ENCODE results near the gene LCA5L.

The LCA5L gene

DNA sequence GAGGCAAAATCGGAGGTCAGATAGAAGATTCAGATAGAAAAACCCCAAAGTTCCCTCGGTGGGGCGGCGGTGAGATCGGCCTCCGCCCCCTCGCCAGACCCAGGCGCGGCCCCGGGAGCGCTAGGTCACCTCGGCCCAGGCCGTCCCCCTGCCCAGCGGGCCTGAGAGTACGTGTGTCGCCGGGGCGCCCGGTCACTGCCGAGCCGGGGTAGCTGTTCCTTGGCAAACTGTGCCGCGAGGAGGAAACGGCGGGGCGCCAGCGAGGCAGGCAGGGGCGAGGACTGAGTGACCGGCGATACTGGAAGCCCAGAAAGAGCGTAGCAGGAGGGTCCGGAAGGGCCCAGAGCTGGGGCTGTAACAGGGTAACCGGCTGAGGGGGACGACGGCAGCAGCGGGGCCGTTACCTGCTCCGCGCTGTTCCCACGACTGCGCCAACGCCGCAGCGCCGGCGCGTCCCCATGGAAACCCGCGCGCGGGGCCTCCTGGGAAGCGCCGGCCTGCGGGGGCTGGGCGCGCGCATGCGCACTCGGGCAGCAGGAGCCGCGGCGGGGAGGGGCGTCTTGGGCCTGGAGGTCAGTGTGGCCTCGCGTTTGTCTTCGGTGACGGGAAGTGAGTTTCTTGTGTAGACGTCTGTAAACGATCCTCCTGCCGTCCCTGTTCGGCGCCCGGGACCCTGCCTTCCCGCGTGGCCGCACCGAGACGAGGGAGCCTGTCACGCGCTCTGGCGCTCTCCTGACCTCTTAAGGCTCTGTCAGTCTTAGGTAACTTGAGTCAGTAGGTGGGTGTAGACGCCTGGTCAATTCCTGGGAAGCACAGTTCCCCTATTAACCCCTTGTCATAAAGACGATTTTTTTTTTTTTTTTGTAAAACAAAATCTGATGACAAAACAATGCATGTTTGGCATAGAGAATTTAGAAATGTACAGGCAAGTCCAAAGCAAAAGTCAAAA is at the start of gene LCA5L:
LCA5L (minus strand) TSS at position 458 of the 949 bp plus-strand sequence. CDS start 17,285 bp downstream, outside the sequence.
- DNase-seq = peak; percentile 80

DNA sequence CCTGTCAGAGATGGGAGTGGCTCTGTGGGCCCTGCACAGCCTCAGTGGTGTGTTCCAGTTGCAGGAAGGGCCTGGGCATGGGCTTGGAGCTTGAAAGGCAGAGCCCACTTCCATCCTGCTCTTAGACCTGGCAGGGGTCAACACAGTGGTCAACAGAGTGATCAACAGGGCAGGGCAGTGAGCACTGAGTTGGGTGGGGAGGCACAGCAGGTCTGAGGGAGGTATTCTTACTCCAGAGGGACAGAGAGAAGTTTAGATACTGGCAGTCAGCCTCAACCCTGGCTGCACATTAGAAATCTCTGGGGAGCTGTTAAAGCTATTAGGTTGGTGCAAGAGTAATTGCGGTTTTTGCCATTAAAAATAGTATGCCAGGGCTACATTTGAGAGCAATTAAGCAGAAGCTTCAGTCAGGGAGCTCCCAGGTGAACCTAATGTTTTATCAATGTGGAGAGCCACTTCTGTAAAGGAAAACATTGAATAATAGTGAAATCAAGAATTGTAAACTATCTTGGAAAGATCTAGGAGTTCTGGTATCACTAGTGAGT is 43.9 kb upstream of the LCA5L start:
- DNase-seq = no peak

DNA sequence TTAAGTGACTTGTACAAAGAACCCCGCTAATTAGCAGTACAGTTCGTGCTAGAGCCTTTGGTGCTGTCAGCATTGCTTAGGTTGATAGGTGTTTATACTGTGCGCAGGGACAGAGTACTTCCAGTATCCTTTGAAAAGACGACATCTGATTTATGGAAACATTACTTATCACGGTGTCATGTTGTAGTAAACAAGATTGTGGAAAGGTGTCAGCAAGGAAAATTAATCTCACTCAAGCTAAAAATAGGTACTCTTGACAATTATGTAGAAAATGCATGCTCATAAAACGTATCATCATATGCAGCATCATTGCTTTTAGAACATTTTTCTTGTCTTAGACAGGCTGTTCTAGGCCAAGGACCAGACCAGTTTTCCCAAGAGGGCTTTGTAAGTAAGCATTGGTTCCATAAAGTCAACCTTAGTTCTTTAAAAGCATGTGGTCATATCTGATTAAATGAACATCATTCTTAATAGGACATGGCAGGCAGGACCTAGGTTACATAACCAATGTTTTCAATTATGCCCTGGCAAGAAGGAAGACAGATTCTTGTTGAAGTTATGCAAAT is 39.2 kb upstream of the LCA5L start:
- DNase-seq = no peak

DNA sequence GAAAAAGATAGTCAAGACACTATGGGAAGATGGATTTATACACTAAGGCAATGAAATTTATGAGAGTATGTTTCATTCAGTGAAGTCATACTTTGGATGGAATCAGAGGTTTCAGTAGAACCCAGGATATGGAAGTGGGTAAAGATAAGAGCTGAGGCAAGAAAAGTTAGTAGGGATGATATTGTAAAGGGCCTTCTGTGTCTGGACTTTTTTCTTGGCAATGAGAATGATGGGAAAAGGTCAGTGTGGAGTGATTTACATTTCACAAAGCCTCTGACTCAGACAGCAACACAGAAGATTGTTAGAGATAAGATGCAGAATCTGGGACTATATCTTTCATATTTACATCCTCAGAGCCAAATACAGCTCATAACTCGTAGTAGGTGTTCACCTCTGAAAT is 38.3 kb upstream of the LCA5L start:
- no peak for DNase-seq

GRCh38 chr21:39481886-39482285 is 36.3 kb upstream of the LCA5L start:
- no peak for DNase-seq

DNA sequence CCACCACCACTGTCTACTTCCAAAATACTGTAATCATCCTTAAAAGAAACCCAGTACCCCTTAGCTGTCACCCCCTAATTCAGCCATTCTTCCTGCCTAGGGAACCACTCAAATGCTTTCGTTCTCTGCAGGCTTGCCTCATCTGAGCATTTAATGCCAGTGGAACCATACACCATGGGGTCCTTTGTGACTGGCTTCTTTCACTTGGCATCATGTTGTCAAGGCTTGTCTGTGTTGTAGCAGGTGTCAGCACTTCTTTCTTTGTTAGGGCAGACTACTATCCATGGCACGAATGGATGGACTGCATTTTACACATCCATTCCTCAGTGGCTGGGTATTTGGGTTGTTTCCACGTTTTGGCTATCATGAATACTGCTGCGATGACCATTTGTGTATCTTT is 34.7 kb upstream of the LCA5L start:
- no peak for DNase-seq

GRCh38 chr21:39479814-39480182 is 34.2 kb upstream of the LCA5L start:
- DNase-seq = no peak

DNA sequence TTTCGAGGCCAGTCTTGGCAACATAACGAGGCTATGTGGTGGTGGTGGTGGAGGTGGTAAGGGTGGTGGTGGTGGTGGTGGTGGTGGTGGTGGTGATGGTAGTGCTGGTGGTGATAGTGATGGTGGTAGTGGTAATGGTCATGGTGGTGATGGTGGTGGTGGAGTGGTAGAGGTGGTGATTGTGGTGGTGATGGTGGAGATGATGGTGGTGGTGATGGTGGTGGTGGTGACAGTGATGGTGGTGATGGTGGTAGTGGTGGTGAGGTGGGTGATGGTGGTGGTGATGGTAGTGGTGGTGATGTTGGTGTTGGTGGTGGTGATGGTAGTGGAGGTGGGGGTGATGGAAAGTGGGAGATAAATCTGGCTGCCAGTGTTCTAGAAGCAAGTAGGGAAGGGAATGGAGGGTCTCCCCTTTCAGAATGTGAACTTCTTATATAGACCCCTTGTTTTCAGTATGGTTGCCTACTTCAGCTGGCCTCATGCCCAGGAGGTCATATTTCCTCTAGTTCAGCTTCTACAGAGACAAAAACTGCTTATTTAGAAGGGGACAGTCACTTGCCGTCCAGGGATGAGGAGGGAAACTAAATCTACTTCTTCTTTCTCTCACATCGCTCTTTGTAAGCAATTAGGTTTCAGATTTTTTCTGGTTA is 33.7 kb upstream of the LCA5L start:
- no peak for DNase-seq

DNA sequence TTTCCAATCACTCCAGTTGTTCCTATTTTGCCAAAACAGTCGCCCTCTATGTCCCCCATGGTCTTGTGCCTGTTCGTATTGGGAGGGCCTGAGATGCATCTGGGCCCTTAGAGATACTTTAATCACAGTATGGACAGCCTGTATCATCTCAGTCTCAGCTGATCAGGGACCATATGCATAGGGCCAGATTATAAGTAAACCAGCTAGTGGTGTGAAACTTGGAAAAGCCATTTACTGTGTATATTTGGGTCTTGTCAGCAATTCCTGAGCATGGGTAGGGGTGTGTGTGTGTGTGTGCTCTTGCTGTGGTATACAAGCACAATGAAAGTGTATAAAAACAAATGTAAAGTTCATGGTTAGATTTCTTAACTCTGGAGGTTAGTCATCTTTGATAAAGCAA is 29.0 kb upstream of the LCA5L start:
- DNase-seq = no peak

DNA sequence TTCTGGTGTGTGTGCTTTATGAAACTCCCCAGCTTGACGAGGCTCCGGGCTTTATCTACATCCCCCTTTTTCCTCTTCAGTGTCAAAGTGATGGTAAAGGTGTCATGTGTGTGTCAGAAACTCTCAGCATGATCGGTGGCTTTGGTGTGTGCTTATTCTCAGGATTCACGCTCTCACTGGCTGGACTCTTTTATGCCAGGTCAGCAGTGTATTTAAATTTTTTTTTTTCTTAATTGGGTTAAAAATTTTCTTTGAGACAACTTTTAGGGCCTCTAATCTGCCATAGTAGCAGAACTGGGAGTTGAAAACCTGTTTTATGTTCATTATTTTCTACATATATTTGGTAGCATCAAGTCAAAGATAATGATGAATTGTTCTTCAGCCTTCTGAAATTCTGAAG is 27.2 kb upstream of the LCA5L start:
- DNase-seq = no peak

DNA sequence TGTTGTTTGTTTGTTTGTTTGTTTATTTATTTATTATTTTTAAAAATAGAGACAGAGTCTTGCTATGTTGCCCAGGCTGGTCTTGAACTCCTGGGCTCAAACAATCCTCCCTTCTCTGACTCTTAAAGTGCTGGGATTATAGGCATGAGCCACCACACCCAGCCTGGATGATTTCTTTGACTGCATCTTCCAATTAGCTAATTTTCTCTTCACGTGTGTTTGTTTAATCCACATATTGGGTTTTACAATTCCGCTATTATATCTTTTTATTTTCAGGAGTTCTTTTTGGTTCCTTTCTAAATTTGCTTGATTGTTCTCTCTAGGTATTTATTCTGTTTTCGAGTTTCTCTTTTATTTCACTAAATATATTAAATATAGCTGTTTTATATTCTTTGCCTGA is 26.0 kb upstream of the LCA5L start:
- no peak for DNase-seq

DNA sequence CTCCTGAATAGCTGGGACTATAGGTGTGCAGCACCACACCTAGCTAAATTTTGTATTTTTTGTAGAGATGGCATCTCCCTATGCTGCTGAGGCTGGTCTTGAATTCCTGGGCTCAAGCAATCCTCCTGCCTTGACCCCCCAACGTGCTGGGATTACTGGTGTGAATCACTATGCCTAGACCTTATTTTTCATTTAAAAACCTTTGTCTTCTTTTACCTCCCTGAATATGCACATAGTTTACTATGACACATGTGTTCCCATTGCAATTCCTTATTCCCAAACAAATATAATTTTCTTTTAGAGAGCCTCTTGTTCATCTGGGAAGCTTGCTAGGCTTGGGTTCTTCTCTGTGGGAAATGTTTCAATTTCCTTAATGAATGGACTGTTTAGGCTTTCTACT is 23.0 kb upstream of the LCA5L start:
- DNase-seq = no peak

- DNase-seq = no peak
These were observed 22.2 kb upstream of the LCA5L start for GRCh38 chr21:39467746-39468145.

GRCh38 chr21:39466584-39466983 is 21.0 kb upstream of the LCA5L start:
- no peak for DNase-seq

GRCh38 chr21:39463308-39463707 is 17.7 kb upstream of the LCA5L start:
- no peak for DNase-seq

DNA sequence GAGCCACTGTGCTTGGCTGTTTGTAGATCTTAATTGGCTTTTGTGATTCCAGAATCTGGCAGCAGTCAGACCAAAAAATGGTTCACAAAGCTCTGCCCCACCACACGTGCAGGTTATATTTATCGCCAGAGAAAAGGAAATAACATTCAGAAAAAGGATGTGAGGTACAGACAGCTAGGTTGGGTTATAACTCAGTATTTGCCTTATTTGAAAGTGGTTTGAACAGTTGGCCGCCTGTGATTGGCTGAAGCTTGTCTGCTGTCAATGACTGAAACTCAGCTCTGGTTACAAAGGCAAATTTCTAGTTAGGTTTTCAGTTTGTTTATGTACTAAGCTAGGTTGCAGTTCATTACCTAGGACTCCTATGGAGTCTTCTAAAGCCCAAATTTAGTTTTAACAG is 15.8 kb upstream of the LCA5L start:
- DNase-seq = no peak

DNA sequence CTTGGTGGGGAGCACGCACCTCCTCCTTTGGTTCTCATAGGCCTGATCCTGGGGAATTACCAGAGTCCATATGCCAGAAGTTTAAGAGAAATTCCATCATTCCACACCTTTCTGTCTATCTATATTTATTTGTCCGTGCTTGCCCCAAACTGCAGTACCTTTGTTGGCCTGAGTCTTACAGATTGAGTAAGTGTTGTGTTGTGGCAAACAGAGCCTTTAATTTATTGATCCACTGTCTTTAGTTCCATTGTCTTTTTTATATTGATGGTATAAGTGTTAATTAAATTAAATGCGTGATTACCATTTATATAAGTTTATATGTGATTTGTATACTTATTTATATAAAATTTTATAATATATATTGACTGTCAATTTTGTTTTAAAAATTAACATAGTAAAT is 11.1 kb upstream of the LCA5L start:
- DNase-seq = no peak

DNA sequence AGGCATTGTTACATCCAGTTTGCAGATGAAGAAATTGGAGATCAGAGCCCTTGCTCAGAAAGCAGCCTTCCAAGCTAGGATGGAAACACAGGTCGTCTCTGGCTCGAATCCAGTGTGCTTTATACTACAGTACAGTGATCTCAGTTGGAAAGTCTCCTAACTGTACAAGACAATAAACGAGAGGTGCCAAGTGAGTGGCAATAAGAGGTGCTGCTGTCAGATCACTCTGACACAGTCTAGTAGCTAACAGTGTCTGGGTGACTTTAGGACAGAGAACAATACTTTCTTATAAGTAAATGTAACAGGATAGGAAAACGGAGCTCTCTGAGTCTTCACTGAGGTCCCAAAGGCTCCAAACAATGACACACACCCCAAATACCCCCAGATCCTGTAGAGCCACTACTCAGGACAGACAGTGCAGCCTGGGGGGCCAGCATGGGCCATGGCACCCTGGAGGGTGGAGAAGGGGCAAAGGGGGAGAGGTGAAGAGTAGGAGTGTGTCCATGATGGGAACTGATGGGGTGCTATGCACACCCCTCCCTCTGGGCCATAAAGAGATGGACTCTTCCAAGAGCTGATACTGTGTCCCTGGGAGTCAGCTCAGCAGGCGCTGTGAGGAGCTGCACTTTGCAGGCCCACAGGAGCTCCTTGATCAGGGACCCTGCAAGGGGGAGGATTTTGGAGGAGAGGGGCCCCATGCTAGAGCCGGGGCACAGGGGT is 9.5 kb upstream of the LCA5L start:
- no peak for DNase-seq

DNA sequence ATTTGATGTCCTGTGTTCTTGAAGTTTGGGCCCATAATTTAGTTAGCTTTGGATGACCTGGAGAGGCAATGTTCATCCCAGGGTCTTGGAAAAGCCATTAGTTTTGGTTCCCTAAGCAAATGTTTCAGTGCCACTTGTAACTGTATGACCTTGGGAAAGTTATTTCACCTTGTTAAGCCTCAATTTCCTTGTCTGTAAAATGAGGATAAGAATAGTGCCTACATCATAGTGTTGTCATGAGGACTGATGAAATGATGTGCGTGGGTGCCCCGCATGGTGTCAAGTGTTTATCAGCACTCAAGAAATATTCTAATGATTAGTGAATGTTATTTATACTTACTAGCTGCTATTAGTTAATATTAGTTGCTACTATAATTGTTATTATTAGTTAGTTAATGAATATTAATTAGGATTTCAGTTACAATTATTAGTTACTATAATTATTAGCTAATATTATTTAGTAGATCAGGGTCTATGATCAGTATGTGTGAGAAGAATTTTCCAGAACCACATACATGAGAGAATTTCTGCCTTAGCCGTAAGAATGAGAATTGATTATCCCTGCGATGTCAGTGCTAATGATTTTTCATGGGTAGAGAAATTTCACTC is 8.1 kb upstream of the LCA5L start:
- DNase-seq = no peak

- no peak for DNase-seq
These were observed 7.4 kb upstream of the LCA5L start for GRCh38 chr21:39452970-39453342.

DNA sequence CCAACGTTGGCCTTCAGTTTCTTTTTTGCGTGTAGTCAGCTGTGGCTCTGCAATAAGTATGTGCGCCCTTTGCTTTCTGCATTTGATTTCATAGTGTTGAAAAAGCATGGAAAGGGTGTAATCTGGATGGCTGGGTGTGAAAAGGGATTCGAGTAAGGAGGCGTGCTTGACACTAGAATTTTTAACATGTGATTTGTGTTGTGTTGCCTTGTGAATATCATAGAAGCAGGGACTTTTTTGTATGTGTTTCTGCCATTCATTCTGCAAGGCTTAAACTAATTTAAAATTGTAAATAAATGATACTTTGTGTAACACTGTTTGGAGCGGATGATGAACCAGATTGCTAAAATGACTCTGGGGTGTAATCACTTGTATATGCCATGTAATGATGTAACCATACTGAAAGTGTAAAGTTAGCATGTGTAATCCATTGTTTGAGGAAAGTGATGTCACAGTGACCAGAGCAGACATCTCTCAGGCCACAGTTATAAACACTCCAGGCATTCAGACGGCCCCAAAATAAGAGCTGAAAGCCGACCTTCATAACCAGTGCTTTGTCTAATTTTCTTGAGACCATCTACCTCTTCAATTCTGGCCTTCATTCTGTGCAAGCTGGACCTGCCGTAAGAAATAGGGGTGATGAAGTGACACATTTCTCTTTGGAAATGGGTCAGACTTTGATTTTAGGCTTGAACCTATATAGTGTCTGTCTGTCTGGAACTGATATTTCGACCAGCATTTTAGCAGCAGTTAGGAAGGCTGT is 6.8 kb upstream of the LCA5L start:
- DNase-seq = no peak

Data from NCI-H1048 (cell line).